DMS114 treated with DMSO at 0.1 percent for 48 hours (cell line): ENCODE data around the gene EVC2.

Source experiments
- DNase-seq: peaks from one replicate; lab custom pipeline; 2025; ENCODE audit not compliant: unreplicated experiment; lab: John Stamatoyannopoulos, UW

The EVC2 gene, protein sequence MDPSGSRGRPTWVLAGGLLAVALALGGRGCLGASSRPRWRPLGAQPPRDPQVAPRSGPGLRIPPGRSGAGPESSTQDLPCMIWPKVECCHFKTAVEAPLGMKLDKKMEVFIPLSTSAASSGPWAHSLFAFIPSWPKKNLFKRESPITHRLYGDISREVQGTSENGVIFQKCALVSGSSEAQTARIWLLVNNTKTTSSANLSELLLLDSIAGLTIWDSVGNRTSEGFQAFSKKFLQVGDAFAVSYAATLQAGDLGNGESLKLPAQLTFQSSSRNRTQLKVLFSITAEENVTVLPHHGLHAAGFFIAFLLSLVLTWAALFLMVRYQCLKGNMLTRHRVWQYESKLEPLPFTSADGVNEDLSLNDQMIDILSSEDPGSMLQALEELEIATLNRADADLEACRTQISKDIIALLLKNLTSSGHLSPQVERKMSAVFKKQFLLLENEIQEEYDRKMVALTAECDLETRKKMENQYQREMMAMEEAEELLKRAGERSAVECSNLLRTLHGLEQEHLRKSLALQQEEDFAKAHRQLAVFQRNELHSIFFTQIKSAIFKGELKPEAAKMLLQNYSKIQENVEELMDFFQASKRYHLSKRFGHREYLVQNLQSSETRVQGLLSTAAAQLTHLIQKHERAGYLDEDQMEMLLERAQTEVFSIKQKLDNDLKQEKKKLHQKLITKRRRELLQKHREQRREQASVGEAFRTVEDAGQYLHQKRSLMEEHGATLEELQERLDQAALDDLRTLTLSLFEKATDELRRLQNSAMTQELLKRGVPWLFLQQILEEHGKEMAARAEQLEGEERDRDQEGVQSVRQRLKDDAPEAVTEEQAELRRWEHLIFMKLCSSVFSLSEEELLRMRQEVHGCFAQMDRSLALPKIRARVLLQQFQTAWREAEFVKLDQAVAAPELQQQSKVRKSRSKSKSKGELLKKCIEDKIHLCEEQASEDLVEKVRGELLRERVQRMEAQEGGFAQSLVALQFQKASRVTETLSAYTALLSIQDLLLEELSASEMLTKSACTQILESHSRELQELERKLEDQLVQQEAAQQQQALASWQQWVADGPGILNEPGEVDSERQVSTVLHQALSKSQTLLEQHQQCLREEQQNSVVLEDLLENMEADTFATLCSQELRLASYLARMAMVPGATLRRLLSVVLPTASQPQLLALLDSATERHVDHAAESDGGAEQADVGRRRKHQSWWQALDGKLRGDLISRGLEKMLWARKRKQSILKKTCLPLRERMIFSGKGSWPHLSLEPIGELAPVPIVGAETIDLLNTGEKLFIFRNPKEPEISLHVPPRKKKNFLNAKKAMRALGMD

DNA sequence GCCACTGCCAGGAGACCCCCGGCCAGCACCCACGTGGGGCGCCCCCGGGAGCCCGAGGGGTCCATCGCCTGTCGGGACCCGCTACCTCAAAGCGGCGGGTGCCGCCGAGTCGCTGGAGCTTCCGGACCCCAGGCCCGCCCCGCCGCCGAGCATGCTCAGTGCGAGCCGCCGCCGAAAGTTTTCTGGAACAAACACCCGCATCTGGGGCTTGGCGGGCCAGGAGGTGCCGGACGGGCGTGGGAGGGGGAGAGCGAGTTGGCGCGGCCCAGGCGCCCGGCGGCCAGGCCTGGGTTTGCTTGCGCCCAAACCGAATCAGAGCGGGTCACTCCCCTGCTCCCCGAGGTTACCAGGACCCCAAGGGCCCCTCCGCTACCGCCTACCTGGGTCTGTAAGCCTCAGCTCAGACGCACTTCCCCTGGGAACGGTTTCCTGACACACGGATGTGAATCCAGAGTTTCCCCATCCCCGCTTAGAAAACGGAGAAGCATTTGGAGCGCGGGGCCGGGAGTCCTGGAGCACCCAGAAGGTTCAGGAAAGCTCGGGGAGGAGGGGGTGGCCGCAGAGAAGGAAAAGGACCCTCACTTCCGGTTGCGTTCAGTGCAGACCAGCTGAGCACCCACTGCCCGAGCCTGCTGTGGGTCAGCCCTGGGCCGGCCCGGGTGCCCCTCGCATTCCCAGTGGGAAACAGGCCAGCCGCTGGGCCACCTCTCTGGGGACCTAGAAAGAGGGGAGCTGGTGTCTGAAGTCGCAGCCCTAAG, at the start of gene EVC2:
EVC2 (minus strand) TSS at position 111 of the 758 bp plus-strand sequence; CDS start at position 65, 46 bp downstream.
- no peak for DNase-seq

DNA sequence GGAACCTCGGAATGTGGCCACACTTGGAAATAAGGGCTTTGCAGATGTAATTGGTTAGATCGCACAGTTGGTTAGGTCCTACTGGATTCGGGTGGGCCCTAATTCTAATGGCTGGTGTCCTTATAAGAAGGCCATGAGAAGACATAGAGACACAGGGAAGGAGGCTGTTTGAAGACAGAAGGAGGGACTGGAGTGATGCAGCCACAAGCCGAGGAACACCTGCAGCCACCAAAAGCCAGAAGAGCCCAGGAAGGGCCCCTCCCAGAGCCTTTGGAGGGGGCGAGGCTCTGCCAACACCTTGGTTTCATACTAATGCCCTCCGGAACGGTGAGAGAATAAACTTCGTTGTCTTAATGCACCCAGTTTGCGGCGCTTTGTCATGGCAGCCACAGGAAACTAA, 49.6 kb upstream of the EVC2 start:
- no peak for DNase-seq

DNA sequence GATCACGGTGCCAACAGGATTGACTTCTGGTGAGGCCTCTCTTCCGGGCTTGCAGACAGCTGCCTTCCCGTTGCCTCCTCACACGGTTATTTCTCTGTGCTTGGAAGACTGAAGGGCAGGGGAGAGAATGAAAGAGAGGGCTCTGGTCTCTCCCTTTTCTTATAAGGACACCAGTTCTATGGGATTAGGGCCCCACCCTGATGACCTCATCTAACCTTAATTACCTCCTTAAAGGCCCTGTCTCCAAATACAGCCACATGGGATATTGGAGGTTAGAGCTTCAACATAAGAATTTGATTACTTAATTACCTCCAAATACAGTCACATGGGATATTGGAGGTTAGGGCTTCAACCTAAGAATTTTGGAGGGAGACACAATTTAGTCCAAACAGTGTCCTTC, 49.2 kb upstream of the EVC2 start:
- DNase-seq: no peak

DNA sequence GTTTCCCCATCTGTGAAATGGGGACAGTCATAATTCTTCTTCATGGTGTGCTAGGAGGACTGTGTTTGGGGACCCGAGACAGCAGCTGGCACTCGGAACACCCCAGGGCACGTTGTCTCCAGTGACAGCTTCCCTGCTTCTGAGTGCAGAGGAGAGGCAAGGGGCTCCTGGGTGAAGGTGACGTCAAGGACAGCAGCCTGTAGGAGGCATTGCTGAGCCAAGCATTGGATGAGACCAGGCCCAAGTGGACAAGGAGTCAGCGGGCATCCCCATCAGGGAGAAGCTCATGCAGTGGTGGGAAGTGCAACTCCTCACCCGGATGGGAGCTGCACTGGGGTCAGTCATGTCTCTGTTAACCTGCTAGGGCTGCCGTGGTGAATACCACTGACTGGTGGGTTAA, 48.7 kb upstream of the EVC2 start:
- DNase-seq: no peak

DNA sequence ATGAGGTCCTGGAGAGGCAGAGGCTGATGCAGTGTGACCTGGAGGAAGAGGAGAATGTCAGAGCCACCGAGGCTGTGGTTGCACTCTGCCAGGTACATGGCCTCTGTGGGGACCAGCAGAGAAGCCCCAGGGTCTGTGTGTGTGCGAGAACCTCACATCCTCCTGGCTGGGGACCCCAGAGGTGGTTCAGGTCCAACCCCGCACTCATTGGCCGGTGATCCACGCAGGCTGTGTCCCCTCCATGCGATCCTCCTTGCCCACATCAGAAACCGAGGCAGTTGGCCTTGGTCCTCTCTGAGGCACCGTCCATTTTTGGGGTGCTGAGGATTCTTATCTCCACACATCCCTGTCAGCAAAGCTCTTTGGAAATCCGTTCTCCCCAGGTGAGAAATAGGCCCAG, 47.9 kb upstream of the EVC2 start:
- no peak for DNase-seq

DNA sequence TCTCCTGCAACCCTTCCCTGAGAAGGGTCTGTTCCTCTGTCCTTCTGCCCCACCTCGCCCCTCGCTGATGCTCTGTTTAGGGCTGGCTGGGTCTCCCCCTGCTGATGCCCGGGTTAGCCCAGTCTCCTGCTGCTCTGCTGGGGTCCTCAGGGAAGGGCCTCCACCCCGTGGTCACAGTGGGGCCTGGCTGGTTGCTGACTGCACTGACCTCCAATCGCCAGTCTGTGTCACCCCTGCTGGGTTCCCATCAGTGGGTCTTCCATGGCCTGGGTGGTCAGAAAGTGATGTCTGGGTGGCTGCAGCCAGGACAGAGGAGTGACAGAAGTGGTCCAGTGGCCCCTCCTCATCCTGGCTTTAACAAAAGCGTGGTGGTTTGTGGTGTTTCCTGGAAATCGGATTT, 47.3 kb upstream of the EVC2 start:
- no peak for DNase-seq

DNA sequence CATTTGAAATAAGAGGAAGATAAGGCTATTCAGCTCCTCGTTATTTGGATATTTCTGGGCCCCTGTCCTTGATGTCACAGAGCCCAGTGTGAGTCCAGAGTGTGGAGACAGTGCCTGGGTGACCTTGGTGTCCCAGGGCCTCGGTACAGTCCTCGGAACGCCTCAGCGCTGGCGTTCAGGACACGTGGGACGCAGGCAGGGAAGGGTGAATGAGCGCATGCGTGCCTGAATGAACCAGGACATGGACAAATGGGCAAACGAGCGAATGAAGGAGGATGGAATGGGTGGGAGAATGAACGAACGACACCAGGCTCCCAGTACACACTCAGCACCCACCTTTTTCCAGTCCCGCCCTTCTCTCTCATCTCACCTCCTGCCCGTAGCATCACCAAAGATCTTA, 46.8 kb upstream of the EVC2 start:
- no peak for DNase-seq

DNA sequence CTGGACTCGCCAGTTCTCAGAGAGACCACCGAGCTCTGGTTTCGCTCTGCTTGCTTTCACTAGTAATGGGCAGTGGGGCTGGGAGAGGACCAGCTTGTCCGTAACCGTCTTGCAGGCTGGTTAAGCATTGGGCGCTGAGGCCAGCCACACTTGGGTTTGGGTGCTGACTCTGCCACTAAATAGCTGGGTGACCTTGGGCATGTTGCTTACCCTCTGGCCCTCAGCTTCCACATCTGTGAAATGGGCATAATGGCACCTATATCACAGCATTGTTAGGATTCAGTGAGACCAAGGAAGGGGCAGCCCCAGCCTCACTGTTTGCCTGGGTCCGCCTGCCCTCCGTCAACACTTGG, 46.1 kb upstream of the EVC2 start:
- DNase-seq: no peak

DNA sequence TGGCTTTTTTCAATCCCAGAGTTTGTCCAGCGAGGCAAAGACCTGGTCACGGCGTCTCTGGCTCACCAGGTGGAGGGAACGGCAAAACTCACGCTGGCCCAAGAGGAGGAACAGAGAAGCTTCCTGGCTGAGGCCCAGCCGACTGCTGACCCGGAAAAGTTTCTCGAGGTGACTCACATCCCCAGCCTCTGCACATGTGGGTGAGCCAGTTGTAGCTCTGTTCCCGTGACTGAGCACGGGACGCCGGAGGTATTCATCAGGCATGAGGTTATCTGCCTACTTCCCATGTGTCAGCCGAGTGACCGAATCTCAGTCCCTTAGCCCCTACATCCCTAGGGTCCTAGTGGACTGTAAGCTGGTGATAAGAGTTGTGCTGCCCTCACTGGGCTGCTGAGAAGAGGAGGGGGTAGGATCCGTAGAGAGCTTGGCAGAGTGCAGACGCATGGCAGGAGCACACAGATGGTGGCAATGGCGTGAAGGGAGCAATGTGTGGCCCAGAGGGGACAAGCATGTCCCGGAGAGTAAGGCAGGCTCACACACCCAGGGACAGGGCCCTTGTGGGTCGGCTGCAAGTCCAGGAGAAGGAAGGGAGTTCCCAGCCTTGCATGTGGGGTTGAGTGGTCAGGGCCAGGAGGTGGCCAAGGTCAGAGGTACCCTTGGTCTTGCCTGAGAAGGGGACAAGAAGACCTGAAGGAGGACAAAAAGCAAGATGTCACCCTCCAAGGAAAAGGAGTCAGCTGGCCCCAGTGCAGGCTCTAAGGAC, 45.6 kb upstream of the EVC2 start:
- DNase-seq: no peak

DNA sequence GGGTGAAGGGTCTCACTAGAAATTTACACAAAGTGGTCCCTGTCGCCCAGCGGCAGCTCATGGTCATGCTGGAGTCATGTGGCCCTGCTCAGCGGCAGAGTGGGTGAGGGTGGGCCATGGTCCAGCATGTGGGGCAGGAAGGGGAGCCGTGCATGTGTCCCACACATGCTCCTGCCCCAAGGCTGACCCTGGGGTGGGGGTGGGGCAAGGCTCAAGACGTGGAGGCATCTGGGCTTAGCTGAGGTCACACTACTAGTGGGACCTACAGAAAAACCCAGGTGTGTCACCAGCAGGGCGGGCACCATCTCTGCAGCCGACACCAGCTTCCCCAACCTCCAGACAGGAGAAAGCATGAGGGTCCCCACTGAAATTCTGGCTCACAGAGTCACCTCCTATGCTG, 45.0 kb upstream of the EVC2 start:
- no peak for DNase-seq

DNA sequence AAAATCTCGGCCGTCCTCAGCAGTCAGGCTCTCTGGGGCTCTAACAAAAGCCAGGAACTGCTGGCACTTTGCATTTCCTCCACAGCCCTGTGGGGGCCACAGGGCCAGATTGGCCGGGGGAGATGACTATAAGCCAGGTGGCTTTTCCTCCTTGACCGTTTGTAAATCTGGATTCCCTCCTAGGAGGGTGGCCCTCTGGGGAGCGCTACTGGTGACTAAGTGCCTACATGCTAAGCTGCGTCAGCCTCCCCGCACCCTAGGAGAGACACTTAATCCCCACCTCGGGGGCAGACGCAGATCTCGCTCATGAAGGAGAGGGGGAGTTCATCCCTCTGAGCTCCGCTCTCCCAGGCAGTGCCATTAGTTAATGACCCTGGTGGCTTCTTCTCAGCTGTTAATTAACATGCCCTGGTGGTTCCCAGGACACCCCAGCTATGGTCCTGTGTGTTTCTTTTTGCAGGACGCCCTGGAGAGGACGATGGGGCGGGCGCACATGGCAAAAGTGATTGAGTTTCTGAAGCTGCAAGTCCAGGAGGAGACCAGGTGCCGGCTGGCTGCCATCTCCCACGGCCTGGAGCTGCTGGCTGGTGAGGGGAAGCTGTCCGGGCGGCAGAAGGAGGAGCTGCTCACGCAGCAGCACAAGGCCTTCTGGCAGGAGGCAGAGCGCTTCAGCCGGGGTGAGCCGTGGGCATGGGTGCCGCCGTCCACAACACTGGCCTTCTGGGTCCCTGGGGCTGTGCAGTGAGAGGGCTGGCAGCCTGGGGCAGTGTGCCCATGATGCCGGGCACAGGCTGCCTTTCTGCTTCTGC, 44.2 kb upstream of the EVC2 start:
- no peak for DNase-seq

DNA sequence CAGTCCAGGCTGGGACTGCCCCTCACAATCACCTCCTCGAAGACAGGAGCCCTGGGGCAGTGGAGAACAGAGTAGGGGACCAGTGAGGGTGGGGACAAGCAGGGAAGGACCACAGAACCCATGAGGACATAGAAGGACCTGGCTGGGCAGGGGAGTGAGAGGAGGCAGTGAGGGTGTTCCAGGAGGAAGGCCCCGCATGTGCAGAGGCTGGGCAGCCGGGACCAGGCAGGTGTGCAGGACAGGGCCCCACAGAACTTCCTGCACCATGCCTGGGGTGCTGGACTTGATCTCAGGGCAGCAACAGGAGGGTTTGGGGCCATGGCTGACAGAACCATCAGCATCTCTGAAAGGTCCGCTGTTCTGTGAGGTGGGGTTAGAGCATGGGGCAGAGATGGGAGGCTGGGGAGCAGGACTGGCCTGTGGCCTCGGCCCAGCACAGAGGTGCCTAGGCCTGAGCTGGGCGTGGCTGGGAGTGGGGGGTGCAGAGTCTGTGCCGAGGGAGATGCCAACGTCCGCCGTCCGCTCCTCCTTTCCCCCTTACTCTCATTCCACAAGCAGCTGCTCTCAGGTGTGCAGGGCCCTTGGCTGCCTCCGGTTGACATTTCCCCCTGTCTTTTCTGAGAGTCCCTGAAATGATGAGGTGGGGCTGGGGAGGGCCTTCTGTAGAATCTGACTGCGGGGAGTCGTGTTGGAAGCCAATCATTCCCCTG, 43.5 kb upstream of the EVC2 start:
- DNase-seq: no peak

DNA sequence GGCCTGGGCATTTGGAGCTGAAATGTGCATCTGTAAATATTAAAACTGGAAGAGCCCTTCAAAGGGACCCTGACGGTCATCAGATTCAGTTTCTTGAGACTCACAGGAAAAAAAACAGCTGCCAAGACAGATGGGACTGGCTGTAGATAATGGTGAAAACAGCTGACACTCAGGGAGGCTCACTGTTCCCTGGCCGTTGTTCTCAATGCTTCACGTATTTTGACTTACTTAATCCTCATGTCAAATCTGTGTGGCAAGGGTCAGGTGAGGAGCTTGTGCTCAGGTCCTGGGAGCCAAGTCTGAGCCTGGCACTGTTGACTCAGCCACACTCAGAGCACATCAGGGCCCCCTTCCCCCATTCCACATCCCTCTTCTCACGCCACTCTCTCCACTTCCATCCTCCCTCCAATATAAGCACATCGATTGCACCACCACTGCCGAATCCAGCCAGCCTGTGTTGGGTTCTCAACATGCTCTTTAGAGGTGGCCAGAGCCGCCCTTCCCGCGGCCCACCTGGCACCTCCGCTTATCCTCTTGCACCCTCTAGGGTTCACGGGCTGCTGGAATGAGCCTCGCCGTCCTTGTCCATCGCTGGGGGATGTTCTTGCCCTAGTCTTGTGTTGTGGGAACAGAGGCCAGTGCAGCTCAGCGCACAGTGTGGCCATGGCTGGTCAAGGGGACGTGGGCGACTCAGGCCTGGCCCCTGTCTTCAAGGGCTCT, 42.7 kb upstream of the EVC2 start:
- DNase-seq: no peak

DNA sequence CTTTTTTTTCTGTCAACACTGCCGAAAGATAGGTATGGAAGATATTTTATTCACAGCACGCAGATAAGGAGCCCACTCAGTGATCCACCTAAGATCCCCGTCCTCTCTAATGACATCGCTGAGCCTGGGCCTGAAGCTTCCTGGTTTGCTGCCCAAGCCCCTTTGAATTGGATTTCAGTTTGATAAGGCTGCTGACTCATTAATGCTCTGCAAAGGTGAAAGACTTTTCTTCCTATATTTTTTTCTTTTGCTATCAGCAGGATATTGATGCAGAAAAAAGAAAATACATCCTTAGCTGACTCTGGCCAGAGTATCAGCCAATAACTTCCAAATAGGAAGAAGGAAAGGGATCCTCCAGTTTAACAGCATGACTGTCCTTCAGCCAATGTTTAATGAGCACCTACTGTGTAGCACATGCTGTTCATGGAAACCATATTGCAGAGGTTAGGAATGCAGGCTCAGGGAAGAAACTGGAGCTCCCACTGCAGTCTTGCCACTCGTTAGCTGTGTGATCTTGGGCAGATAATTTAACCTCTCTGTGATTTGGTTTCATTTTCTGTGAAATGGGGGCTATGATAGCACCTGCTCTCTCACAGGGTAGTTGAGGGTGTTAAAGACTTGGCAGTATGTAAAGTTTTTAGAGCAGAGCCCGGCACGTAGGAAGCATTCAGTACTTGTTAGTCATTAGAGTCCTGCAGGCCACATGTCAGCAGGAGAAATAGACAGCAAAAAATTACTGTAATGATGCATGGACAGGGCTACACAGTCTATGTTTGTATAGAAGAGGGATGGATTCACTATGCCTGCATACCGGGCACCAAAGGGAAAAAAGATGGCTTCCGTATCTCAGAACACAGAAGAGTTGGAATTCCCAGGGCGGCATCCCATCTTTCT, 41.9 kb upstream of the EVC2 start:
- DNase-seq: no peak

DNA sequence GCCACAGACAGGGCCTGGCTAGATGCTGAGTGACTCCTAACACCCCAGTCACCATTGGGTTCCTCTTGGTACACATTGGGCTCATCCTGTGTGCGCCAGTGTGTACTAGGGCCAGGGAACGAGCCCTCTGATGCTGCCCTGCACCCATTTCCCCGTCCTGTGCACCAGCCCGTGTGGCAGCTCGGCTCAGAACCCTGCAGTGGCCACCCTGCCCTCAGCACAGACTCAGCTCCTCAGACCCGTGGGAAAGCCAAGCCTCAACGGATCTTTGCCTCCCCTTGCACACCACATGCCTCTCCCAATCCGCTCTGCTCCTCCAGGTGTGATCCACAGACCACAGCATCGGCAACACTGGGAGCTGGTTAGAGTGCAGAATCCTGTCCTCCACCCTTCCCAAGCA, 41.2 kb upstream of the EVC2 start:
- DNase-seq: no peak

DNA sequence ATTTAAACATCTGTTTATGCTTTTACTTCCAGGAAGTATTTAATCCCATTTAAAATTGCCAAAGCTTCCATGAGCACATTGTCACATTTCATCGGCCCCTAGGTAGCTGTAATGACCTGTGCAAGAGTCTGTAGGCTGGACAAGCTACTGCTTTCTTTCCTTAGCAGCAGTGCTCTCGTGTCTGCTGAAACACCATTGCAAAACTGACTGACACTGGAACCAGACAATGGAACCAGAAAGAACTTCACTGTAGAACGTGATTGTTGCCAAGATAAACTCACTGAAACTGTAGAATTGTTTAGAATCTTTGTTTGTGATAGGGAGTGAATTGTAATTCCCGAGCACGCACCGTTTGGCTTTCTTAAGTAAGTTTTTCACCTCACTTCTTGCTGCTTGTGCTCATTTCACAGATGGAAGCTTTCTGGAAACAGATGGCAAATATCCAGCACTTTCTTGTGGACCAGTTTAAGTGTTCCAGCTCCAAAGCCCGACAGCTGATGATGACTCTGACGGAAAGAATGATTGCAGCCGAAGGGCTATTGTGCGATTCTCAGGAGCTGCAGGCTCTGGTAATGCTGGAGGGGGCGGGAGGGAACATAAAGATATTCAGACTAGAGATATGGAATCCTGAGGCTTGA, 39.5 kb upstream of the EVC2 start:
- DNase-seq: no peak
